MM.1S (cell line): ENCODE results near the gene GOLGA3.
"Not testable (repeated sequence)": the region's sequence is repeated elsewhere in the genome, so short reads cannot be mapped to it uniquely, and the experiment has no call there.

ENCODE experiments used
- DNase-seq: peaks from one replicate; pipeline ENCODE4 v3.0.0-alpha.2; 2015
- H2AFZ ChIP-seq: fragments of 300-600 bp; sonication (generic); 2 replicates; pipeline ENCODE4 v1.6.0; 2016; ENCODE audit warnings: antibody characterized with exemption, low read length
- H3F3A ChIP-seq: fragments of 300-600 bp; sonication (generic); 2 replicates; pipeline ENCODE4 v1.6.1; 2016; ENCODE audit warnings: mild to moderate bottlenecking, antibody characterized with exemption, low read length, moderate library complexity, mixed read lengths; ENCODE audit not compliant: insufficient read depth
- H3K27ac ChIP-seq: fragments of 300-600 bp; sonication (generic); 2 replicates; pipeline ENCODE4 v1.5.1; 2016; ENCODE audit warnings: mild to moderate bottlenecking, low read length
- H3K27me3 ChIP-seq: fragments of 300-600 bp; sonication (generic); replicated peaks from 2 replicates; pipeline ENCODE4 v1.6.0; 2016; ENCODE audit warnings: low read length; ENCODE audit not compliant: insufficient read depth
- H3K36me3 ChIP-seq: fragments of 300-600 bp; sonication (generic); replicated peaks from 2 replicates; pipeline ENCODE4 v1.6.1; 2016; ENCODE audit warnings: mild to moderate bottlenecking, low read length, mixed read lengths; ENCODE audit not compliant: insufficient read depth
- H3K4me1 ChIP-seq: fragments of 300-600 bp; sonication (generic); 2 replicates; pipeline ENCODE4 v1.6.1; 2016; ENCODE audit warnings: low read length, mixed read lengths
- H3K4me2 ChIP-seq: fragments of 300-600 bp; sonication (generic); 2 replicates; pipeline ENCODE4 v1.6.0; 2016; ENCODE audit warnings: low read depth, low read length
- H3K4me3 ChIP-seq: fragments of 300-600 bp; sonication (generic); 2 replicates; pipeline ENCODE4 v1.5.1; 2016; ENCODE audit warnings: low read length, mixed read lengths
- H3K79me2 ChIP-seq: fragments of 300-600 bp; sonication (generic); 2 replicates; pipeline ENCODE4 v1.6.1; 2016; ENCODE audit warnings: mixed run types, low read length, mixed read lengths
- H3K9ac ChIP-seq: fragments of 300-600 bp; sonication (generic); 2 replicates; pipeline ENCODE4 v1.6.1; 2016; ENCODE audit warnings: low read length, mixed read lengths
- H3K9me2 ChIP-seq: fragments of 300-600 bp; sonication (generic); replicated peaks from 2 replicates; pipeline ENCODE4 v1.6.1; 2016; ENCODE audit warnings: mild to moderate bottlenecking, low read length, mixed read lengths; ENCODE audit not compliant: insufficient read depth
- H3K9me3 ChIP-seq: fragments of 300-600 bp; sonication (generic); replicated peaks from 2 replicates; pipeline ENCODE4 v1.6.1; 2016; ENCODE audit warnings: mild to moderate bottlenecking, low read length, mixed read lengths; ENCODE audit not compliant: insufficient read depth
- H4K20me1 ChIP-seq: fragments of 300-600 bp; sonication (generic); 2 replicates; pipeline ENCODE4 v1.6.1; 2016; ENCODE audit warnings: mild to moderate bottlenecking, low read length, moderate library complexity, mixed read lengths; ENCODE audit not compliant: insufficient read depth
- CTCF ChIP-seq: fragments of 300-600 bp; sonication (generic); IDR thresholded peaks from 2 replicates; pipeline ENCODE4 v1.5.1; 2016; ENCODE audit warnings: antibody characterized with exemption, low read length, mixed read lengths
- EZH2 ChIP-seq: fragments of 300-600 bp; sonication (generic); optimal IDR thresholded peaks from 2 replicates; pipeline ENCODE3; 2017; ENCODE audit warnings: low read depth, mild to moderate bottlenecking, antibody characterized with exemption, low read length, mixed read lengths
- EZH2phosphoT487 ChIP-seq: fragments of 300-600 bp; sonication (generic); IDR thresholded peaks from 2 replicates; pipeline ENCODE4 v1.6.1; 2018; ENCODE audit warnings: antibody characterized with exemption, low read length

GOLGA3 gene

GRCh38 chr12:132754160-132754932 lies 74.3 kb downstream of the GOLGA3 start:
- DNase-seq = no peak
- Histone ChIP-seq H3K9me2 (no peaks in the 10 kb centered on the region), H3K4me3 (no peak overlapping the region), H3K9ac (no peak overlapping the region), H3K9me3 (no peaks in the 10 kb centered on the region), H4K20me1 (no peaks in the 10 kb centered on the region), H3K27ac (no peak overlapping the region), H3F3A (no peaks in the 10 kb centered on the region), H3K4me1 (no peaks in the 10 kb centered on the region), H3K36me3 (no peaks in the 10 kb centered on the region; the same call in 1 of the 2 replicates), H2AFZ (no peak overlapping the region), H3K79me2 (peaks cover 16% of the 10 kb centered on the region), H3K27me3 (no peaks in the 10 kb centered on the region), H3K4me2 (no peak overlapping the region)
- no peak for TF ChIP-seq EZH2phosphoT487
- no peak for TF ChIP-seq EZH2
- no peak for TF ChIP-seq CTCF

- not testable (repeated sequence) for H3K27ac ChIP-seq, H3K4me3 ChIP-seq, H4K20me1 ChIP-seq, H3K9me2 ChIP-seq, DNase-seq, H3K9ac ChIP-seq, H3K4me1 ChIP-seq, H3K4me2 ChIP-seq, H2AFZ ChIP-seq, H3K9me3 ChIP-seq, H3K27me3 ChIP-seq, H3F3A ChIP-seq, H3K36me3 ChIP-seq
- peaks cover 12% of the 10 kb centered on the region; the same call in 1 of the 2 replicates for H3K79me2 ChIP-seq
Observed at GRCh38 chr12:132753670-132754069, 75.0 kb downstream of the GOLGA3 start.

- DNase-seq = no peak
- Histone ChIP-seq H3K4me3 (no peak overlapping the region), H3K4me1 (no peaks in the 10 kb centered on the region), H3K9me3 (no peaks in the 10 kb centered on the region), H3K79me2 (no peaks in the 10 kb centered on the region; the same call in 1 of the 2 replicates), H4K20me1 (no peaks in the 10 kb centered on the region), H3K27ac (no peak overlapping the region), H3K9me2 (no peaks in the 10 kb centered on the region), H3K9ac (no peak overlapping the region), H3K4me2 (no peak overlapping the region), H3F3A (no peaks in the 10 kb centered on the region), H2AFZ (no peak overlapping the region), H3K36me3 (no peaks in the 10 kb centered on the region), H3K27me3 (no peaks in the 10 kb centered on the region)
- TF ChIP-seq EZH2phosphoT487 (no peak), EZH2 (no peak), CTCF (no peak)
Observed at GRCh38 chr12:132748319-132748718, 80.3 kb downstream of the GOLGA3 start.

GRCh38 chr12:132747896-132748295 lies 80.8 kb downstream of the GOLGA3 start:
- no peaks in the 10 kb centered on the region for H4K20me1 ChIP-seq
- no peak for DNase-seq
- H3K4me2 ChIP-seq = no peak overlapping the region
- no peak overlapping the region for H3K27ac ChIP-seq
- H3K79me2 ChIP-seq = peaks cover 1% of the 10 kb centered on the region
- no peaks in the 10 kb centered on the region for H3K4me1 ChIP-seq
- H3K4me3 ChIP-seq = no peak overlapping the region
- no peaks in the 10 kb centered on the region for H3K27me3 ChIP-seq
- no peak for TF ChIP-seq EZH2phosphoT487
- TF ChIP-seq EZH2 = no peak
- no peak for TF ChIP-seq CTCF
- H2AFZ ChIP-seq = no peak overlapping the region
- H3K9ac ChIP-seq = no peak overlapping the region
- H3F3A ChIP-seq = no peaks in the 10 kb centered on the region
- H3K36me3 ChIP-seq = no peaks in the 10 kb centered on the region
- H3K9me2 ChIP-seq = no peaks in the 10 kb centered on the region
- no peaks in the 10 kb centered on the region for H3K9me3 ChIP-seq
